A549 (cell line): Measurements from ENCODE around the gene ANTXR2. TPM values are rescaled to one million over a fixed set of nuclear protein-coding genes. Genes with fewer than 3 reads are reported as not detected.

Experiments
- ATAC-seq, 2 experiments: fragments of 200-7000 bp in 1 of 2; fragments of >200 bp in 1 of 2; cut with Nextera tagmentation in 1 of 2; cut with Tn5 transposase in 1 of 2; 3 replicates each; pipeline versions ENCODE4 v1.8.0 to v1.9.1; 2018 to 2020; ENCODE audit warnings: mild to moderate bottlenecking in 1 of 2, moderate library complexity in 1 of 2
- CTCF ChIA-PET: fragments of 300-600 bp; sonication (Branson Sonifier 250); formaldehyde crosslinking; extraction: SDS; loops from one replicate; lab custom pipeline; 2021; ENCODE audit warnings: antibody characterized with exemption, inconsistent platforms; lab: Yijun Ruan, JAX
- POLR2A ChIA-PET: fragments of 350-600 bp; formaldehyde crosslinking; extraction: SDS; loops from one replicate; lab custom pipeline; 2021; ENCODE audit warnings: antibody characterized with exemption, inconsistent platforms; lab: Yijun Ruan, JAX
- DNase-seq, 2 experiments: peaks; one replicate each; pipeline versions ENCODE4 v3.0.0 to v3.0.0-alpha.2; 2011 to 2016; ENCODE audit warnings: low read depth in 1 of 2, low spot score in 1 of 2
- FAIRE-seq: peaks from 2 replicates; lab custom pipeline; 2011; peaks lifted over from hg19 to GRCh38; lab: Jason Lieb, UNC
- H3K27ac ChIP-seq, 2 experiments: fragments of >200 bp; sonication (Bioruptor Twin); formaldehyde crosslinking; 3 replicates each; pipeline ENCODE4 v1.5.1; 2016 to 2017
- H3K4me1 ChIP-seq: fragments of >200 bp; sonication (Bioruptor Twin); formaldehyde crosslinking; 3 replicates; pipeline ENCODE4 v1.6.1; 2016
- H3K4me2 ChIP-seq: fragments of >200 bp; sonication (Bioruptor Twin); formaldehyde crosslinking; 3 replicates; pipeline ENCODE4 v1.6.1; 2016
- H3K4me3 ChIP-seq: fragments of >200 bp; sonication (Bioruptor Twin); formaldehyde crosslinking; 3 replicates; pipeline ENCODE4 v1.5.1; 2016
- H3K9me3 ChIP-seq: fragments of >200 bp; sonication (Bioruptor Twin); formaldehyde crosslinking; 3 replicates; pipeline ENCODE4 v1.6.1; 2016
- CEBPB ChIP-seq, 2 experiments: fragments of >200 bp in 1 of 2; sonication (Bioruptor Twin) in 1 of 2; formaldehyde crosslinking in 1 of 2; IDR thresholded peaks; 2 replicates each; pipeline ENCODE4 v1.6.1; 2012 to 2016
- CHD4 ChIP-seq: fragments of 200-600 bp; sonication (generic); IDR thresholded peaks from 2 replicates; pipeline ENCODE4 v1.6.1; 2016; ENCODE audit warnings: antibody characterized with exemption, mild to moderate bottlenecking, borderline replicate concordance
- EHMT2 ChIP-seq: fragments of 200-600 bp; sonication (generic); IDR thresholded peaks from 2 replicates; pipeline ENCODE4 v1.6.1; 2016; ENCODE audit warnings: antibody characterized with exemption, low read depth, mild to moderate bottlenecking, moderate library complexity
- EP300 ChIP-seq, 2 experiments: fragments of >200 bp; sonication (Bioruptor Twin); formaldehyde crosslinking; IDR thresholded peaks; 2 replicates in 1 of 2; 3 replicates in 1 of 2; pipeline ENCODE4 v1.6.1; 2016 to 2017
- ESRRA ChIP-seq: fragments of 150-350 bp; IDR thresholded peaks from 2 replicates; pipeline ENCODE4 v1.6.1; 2014; ENCODE audit warnings: mild to moderate bottlenecking, low read length, borderline replicate concordance
- FOSB ChIP-seq: fragments of 250-450 bp; sonication (Bioruptor Pico); IDR thresholded peaks from 2 replicates; pipeline ENCODE4 v1.5.0; 2020; ENCODE audit warnings: mild to moderate bottlenecking, moderate library complexity
- FOSL2 ChIP-seq, 2 experiments: fragments of 450-650 bp in 1 of 2; fragments of >200 bp in 1 of 2; sonication (Bioruptor Twin) in 1 of 2; formaldehyde crosslinking; IDR thresholded peaks; 2 replicates each; pipeline versions ENCODE4 v1.5.0 to v1.6.1; 2016 to 2020; ENCODE audit warnings: mild to moderate bottlenecking in 1 of 2, moderate library complexity in 1 of 2
- FOXS1 ChIP-seq: fragments of 250-450 bp; sonication (Bioruptor Pico); IDR thresholded peaks from 2 replicates; pipeline ENCODE4 v1.5.0; 2020; ENCODE audit warnings: mild to moderate bottlenecking, moderate library complexity
- HDAC2 ChIP-seq: fragments of 200-600 bp; sonication (generic); IDR thresholded peaks from 2 replicates; pipeline ENCODE4 v1.6.1; 2016
- HES2 ChIP-seq: fragments of >200 bp; sonication (Bioruptor Twin); formaldehyde crosslinking; IDR thresholded peaks from 2 replicates; pipeline ENCODE4 v1.6.1; 2016
- HOXB5 ChIP-seq: fragments of 250-450 bp; sonication (Bioruptor Pico); IDR thresholded peaks from 2 replicates; pipeline ENCODE4 v1.5.0; 2020; ENCODE audit warnings: mild to moderate bottlenecking, moderate library complexity
- KDM5A ChIP-seq: fragments of 200-600 bp; sonication (generic); IDR thresholded peaks from 2 replicates; pipeline ENCODE4 v1.6.1; 2016; ENCODE audit warnings: antibody characterized with exemption, mild to moderate bottlenecking
- PBX3 ChIP-seq: IDR thresholded peaks from 2 replicates; pipeline ENCODE4 v1.6.1; 2012
- RAD21 ChIP-seq, 2 experiments: fragments of >200 bp in 1 of 2; sonication (Bioruptor Twin) in 1 of 2; formaldehyde crosslinking in 1 of 2; IDR thresholded peaks in 1 of 2; conservative IDR thresholded peaks in 1 of 2; 2 replicates in 1 of 2; 3 replicates in 1 of 2; pipeline ENCODE4 v1.6.1; 2012 to 2018; ENCODE audit warnings: inconsistent platforms in 1 of 2
- RARB ChIP-seq: fragments of 250-450 bp; sonication (Bioruptor Pico); IDR thresholded peaks from 2 replicates; pipeline ENCODE4 v1.8.0; 2021; ENCODE audit warnings: mild to moderate bottlenecking, moderate library complexity
- RCOR1 ChIP-seq: fragments of 150-350 bp; IDR thresholded peaks from 2 replicates; pipeline ENCODE4 v1.6.1; 2014; ENCODE audit warnings: antibody characterized with exemption, low read length, low read depth
- RFX5 ChIP-seq: fragments of 450-650 bp; IDR thresholded peaks from 2 replicates; pipeline ENCODE4 v1.7.1; 2014; ENCODE audit warnings: antibody characterized with exemption, mild to moderate bottlenecking, moderate library complexity
- TP53 ChIP-seq: fragments of 250-450 bp; sonication (Bioruptor Pico); IDR thresholded peaks from 2 replicates; pipeline ENCODE4 v1.5.0; 2021; ENCODE audit warnings: mild to moderate bottlenecking, moderate library complexity
- ZNF302 ChIP-seq: fragments of 250-450 bp; sonication (Bioruptor Pico); IDR thresholded peaks from 2 replicates; pipeline ENCODE4 v1.9.0; 2021; ENCODE audit warnings: inconsistent platforms, mild to moderate bottlenecking, moderate library complexity
- ZSCAN20 ChIP-seq: fragments of 250-450 bp; sonication (Bioruptor Pico); IDR thresholded peaks from 2 replicates; pipeline ENCODE4 v1.8.0; 2022; ENCODE audit warnings: mild to moderate bottlenecking, moderate library complexity
- WGBS: methylation state at CpG from one replicate; pipeline ENCODE4 v1.1.6; 2017; ENCODE audit errors: missing lambda C conversion rate; 5-methylcytosine and 5-hydroxymethylcytosine counted together
- polyA plus RNA-seq, 4 experiments: library from polyadenylated mRNA; depleted of rRNA in 3 of 4; stranded (reverse); fragments of >200 nt; fragmentation: RNase III in 1 of 4; extraction: RNeasy Plus Mini Kit Qiagen cat#74134 plus additional on column Dnase treatment in 1 of 4; gene quantifications; 2 replicates in 3 of 4; 3 replicates in 1 of 4; pipeline ENCODE4 v1.2.3, GENCODE V29; 2011 to 2017
- TF ChIP-seq, protein P1 (sequence below): fragments of 250-450 bp; sonication (Bioruptor Pico); IDR thresholded peaks from 2 replicates; pipeline ENCODE4 v1.5.0; 2021; ENCODE audit warnings: mild to moderate bottlenecking, moderate library complexity, borderline replicate concordance

Gene ANTXR2
- polyA plus RNA-seq, 2 of the 4 experiments (the other 2 are of a cell fraction): 2.3 to 3.0 TPM

DNA sequence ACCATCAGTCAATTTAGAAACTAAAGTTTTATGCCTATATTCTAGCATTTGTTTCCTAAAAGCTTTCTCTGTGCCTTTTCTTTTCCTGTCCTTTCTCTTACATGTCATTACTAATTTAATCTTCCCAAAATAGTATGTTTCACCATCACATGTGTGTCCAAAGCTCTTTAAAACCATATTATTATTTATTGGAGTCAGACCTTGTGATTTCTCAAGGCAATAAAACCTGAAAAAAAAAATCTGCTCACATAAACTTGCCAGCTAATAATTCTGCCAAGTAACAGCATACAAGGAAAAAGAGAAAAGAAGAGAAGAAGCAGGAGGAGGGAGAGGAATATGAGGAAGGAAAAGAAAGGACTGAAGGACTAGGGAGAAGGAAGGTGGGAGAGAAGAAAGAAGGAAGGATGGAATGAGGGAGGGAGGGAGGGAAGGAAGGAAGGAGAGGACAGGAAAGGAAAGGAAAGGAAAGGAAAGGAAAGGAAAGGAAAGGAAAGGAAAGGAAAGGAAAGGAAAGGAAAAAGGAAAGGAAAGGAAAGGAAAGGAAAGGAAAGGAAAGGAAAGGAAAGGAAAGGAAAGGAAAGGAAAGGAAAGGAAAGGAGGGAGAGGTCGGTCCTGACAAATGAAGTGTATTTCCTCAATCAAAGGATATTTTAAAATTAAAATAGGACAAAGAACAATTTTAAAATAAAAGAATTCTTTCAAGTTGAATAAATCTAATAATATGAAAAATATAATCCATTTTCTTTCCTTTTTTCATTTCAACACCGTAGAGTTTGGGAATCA is 57.4 kb downstream of the ANTXR2 start:
- no peak overlapping the region for H3K4me3 ChIP-seq
- POLR2A ChIA-PET: no interaction called here
- no peaks in the 10 kb centered on the region for H3K4me1 ChIP-seq
- FAIRE-seq (no peak), ATAC-seq (no peak), DNase-seq (no peak)
- H3K4me2 ChIP-seq: no peak overlapping the region
- no peak overlapping the region for H3K27ac ChIP-seq
- TF ChIP-seq, protein P1, sequence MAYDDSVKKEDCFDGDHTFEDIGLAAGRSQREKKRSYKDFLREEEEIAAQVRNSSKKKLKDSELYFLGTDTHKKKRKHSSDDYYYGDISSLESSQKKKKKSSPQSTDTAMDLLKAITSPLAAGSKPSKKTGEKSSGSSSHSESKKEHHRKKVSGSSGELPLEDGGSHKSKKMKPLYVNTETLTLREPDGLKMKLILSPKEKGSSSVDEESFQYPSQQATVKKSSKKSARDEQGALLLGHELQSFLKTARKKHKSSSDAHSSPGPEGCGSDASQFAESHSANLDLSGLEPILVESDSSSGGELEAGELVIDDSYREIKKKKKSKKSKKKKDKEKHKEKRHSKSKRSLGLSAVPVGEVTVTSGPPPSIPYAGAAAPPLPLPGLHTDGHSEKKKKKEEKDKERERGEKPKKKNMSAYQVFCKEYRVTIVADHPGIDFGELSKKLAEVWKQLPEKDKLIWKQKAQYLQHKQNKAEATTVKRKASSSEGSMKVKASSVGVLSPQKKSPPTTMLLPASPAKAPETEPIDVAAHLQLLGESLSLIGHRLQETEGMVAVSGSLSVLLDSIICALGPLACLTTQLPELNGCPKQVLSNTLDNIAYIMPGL (CRISPR knock-in tag): no peak
- TF ChIP-seq HES2 (no peak), KDM5A (no peak), ZSCAN20 (CRISPR knock-in tag) (no peak)
- TF ChIP-seq, all 56 proteins: peak for 0
- WGBS: 73% methylated on average over 2 of the region's 2 CpGs
- no peaks in the 10 kb centered on the region for H3K9me3 ChIP-seq
- CTCF ChIA-PET: no interaction called here

GRCh38 chr4:80014531-80014930 is 58.5 kb downstream of the ANTXR2 start:
- H3K4me1 ChIP-seq: no peaks in the 10 kb centered on the region
- no peak overlapping the region for H3K4me3 ChIP-seq
- 88% methylated on average over 3 of the region's 3 CpGs for WGBS
- ATAC-seq: no peak
- no peaks in the 10 kb centered on the region for H3K9me3 ChIP-seq
- no peak for FAIRE-seq
- no peak for DNase-seq
- no peak for TF ChIP-seq FOSL2 (IDR thresholded peaks at IDR 0.05)
- TF ChIP-seq FOSL2 (CRISPR knock-in tag; IDR thresholded peaks at IDR 0.05): no peak
- no peak for TF ChIP-seq FOSB (CRISPR knock-in tag)
- TF ChIP-seq ZSCAN20 (CRISPR knock-in tag): no peak
- TF ChIP-seq ZNF302 (CRISPR knock-in tag): no peak
- no peak for TF ChIP-seq CEBPB (IDR thresholded peaks at IDR 0.05)
- TF ChIP-seq RFX5: no peak
- TF ChIP-seq, protein P1 (CRISPR knock-in tag): no peak
- TF ChIP-seq TP53: no peak
- no peak for TF ChIP-seq EP300 (IDR thresholded peaks at IDR 0.05)
- TF ChIP-seq RARB (CRISPR knock-in tag): no peak
- TF ChIP-seq HOXB5 (CRISPR knock-in tag): no peak
- TF ChIP-seq CHD4: no peak
- TF ChIP-seq ESRRA: no peak
- no peak for TF ChIP-seq RCOR1
- TF ChIP-seq EHMT2: no peak
- TF ChIP-seq FOXS1: no peak
- TF ChIP-seq RAD21 (conservative IDR thresholded peaks at IDR 0.05 in 1 of 2, IDR thresholded peaks at IDR 0.05 in 1 of 2): no peak
- TF ChIP-seq HDAC2: no peak
- no peak for TF ChIP-seq PBX3
- ChIA-PET POLR2A (no interaction called here), CTCF (no interaction called here)
- no peak overlapping the region for H3K27ac ChIP-seq
- no peak overlapping the region for H3K4me2 ChIP-seq
